Right renal pelvis (tissue), 4 donors: Measurements from ENCODE around the gene NKRF. TPM values are rescaled to one million over a fixed set of nuclear protein-coding genes. Genes with fewer than 3 reads are reported as not detected.

ENCODE experiments used
- DNase-seq, 4 donors: peaks; one replicate each; pipeline ENCODE4 v3.0.0-alpha.2; 2013; ENCODE audit warnings: low read depth in 4 of 4, low spot score in 3 of 4, missing footprints in 1 of 4
- polyA plus RNA-seq, 4 donors: library from polyadenylated mRNA; unstranded; fragments of 120-200 nt; gene quantifications; one replicate each; pipeline ENCODE4 v1.2.1, GENCODE V29; 2013; ENCODE audit not compliant: insufficient read length in 4 of 4

Gene NKRF
- polyA plus RNA-seq, 4 donors = 14.4 to 18.8 (median 16.5) TPM

DNA sequence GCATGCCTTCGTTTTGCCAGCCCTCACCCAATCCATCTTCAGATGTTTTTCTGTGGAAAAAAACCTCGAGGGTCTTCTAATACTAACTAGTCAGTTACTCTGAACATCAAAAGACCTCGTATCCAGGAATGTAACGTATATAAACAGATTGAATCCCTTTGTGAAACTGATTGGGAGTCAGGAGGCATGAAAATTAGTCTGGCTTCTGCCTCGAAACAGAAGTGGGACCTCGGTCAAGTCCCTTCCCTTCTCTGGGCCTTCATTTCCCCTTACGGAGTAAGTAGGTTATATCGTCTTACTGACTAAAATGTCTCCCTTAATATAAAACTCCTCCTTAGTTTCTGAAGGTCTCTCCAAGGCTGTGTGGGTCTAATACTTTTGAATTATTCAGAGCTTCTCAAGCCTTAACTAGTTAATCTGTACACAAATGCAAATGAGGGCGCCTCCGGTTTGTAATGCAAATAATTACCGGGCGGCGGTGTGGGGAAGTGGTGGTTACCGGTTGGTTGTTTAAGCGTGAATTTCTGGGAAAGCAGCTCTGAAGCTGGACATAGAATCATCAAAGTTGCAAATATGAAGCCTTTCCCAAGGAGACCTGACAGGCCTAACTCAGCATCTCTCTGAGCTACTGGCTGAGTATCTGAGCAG is 11.4 kb upstream of the NKRF start:
- peak in 1 of 4 donors; percentile 31 for DNase-seq

GRCh38 chrX:119614776-119615175 is 8.6 kb upstream of the NKRF start:
- no peak for DNase-seq

DNA sequence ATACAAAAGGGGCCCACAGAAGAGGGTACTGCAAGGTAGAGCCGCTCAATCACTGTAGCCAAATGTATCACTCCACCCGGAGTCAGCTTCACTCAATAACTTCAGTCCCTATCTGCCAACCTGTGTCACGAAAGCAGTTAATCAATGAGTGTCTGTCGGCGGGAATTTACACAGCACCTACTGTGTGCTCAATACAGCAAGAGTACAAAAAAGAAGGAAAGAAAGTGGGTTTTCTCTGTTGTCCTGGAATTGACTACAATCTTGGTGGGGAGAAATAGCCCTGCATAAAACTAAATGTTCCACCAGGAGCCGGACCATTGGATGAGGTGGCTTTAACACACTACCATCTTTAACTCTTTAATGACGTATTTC is 780 bp upstream of the NKRF start:
- no peak for DNase-seq

GRCh38 chrX:119605464-119606279 is 552 bp downstream of the NKRF start:
- DNase-seq = no peak

- no peak for DNase-seq
Measured at GRCh38 chrX:119604766-119605463, 1.3 kb downstream of the NKRF start.

DNA sequence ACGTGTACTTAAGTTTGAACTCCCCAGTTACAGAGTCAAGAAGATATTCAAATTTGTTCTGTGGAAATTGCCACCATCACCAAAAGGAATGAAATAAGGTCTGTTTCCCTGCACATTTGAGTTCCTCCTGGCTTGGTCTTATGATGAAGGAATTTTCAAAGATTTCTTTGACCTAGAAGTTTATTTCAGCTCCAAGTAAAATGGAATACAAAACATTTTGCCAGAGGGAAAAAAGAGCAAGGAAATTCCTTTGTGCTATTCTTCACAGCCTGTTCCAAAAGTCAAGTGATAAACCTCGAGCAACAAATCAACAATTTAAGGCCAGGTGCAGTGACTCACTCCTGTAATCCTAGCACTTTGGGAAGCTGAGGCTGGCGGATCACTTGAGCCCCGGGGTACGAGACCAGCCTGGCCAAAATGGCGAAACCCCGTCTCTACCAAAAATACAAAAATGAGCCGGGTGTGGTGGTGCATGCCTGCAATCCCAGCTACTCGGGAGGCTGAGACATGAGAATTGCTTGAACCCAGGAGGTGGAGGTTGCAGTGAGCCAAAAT is 3.4 kb downstream of the NKRF start:
- no peak for DNase-seq

- no peak for DNase-seq
Measured at GRCh38 chrX:119589810-119590209, 16.4 kb downstream of the NKRF start.

DNA sequence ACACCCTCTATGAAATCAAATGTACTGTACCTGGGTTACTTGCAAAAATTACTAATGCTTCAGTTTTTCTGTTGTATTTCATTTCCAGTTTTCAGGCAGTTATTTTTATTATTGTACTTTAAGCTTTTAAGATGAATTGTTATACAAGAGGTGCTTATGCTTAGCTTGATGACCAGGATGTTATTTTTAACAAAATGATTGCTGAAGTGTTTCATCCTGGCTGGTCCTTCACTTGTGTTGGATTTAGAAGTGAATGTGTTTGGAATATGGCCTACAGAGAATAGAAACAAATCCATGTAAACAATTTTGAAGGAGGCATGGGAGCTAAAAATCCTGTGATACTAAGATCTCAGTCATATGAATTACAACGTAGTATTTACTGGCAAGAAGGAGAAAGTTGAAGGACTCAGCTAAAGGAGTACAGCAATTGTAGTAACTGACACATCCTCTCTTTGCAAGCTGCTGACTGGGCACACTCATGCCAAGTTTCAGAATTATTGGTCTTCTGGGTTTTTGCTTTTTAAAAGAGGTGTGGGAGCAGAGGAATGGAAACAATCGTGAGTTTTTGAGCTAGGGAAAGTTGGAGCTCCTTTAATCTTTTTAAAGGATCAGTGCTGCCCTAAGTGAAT is 22.7 kb downstream of the NKRF start:
- no peak for DNase-seq

DNA sequence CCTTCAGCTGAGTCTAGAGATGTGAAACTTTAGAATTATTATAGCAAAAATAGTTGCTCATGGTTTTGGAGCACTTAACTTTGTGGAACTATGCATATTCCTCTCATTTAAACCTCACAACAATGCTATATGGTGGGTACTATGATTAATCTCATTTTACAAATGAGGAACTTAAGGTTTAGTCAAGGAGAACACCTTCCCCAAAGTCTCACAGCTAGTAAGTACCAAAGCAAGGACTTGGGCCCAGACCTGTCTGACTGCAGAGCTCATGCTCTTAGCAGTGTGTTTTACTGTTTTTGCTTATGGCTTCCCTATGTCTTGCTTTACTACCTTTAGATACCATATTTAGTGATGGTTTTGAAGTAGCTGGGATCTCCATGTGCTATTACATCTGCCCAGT is 26.8 kb downstream of the NKRF start:
- no peak for DNase-seq

DNA sequence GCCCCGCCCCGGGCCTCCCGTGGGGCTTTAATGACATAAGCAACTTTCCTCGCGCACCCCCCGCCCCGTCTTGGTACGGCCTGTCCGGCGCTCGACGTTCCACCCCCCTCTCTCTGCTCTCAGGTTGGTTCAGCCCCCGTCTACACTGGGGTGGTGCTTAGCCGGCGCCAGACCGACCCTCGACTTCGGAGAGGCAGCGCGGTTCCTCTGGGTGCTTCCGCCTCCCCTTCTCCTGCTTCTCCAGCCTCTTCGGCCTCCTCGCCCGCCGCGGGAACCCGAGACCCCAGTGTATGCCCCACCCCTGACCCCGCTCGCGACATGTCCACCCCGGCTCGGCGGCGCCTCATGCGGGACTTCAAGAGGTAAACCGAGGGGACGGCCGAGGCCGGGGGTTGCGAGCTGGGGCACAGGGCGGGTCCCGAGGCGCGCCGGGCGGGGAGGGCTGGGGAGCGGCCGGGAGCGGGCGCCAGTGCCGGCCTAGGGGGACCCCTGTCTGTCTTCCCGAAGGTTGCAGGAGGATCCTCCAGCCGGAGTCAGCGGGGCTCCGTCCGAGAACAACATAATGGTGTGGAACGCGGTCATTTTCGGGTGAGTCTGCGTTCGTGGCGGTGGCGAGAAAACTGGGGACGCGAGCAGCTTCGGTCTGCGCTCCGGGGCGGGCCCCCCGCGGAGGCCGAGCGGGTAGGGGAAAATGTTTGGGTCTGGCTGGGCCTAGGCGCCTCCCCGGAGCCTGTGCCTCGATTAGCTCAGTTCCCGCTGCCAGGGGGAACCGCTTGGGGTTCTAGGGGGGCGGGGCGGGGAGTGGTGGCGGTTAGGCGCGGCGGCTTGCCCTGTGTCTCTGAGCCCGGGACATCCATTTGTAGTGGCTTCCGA is 31.6 kb downstream of the NKRF start, which contains the start of gene UBE2A:
Gene UBE2A, plus strand, starts transcription at position 170 of the 873 bp plus-strand sequence. Its CDS starts 149 bp downstream, at position 319.
- DNase-seq = peak; percentile 68 to 83 (median 78)

DNA sequence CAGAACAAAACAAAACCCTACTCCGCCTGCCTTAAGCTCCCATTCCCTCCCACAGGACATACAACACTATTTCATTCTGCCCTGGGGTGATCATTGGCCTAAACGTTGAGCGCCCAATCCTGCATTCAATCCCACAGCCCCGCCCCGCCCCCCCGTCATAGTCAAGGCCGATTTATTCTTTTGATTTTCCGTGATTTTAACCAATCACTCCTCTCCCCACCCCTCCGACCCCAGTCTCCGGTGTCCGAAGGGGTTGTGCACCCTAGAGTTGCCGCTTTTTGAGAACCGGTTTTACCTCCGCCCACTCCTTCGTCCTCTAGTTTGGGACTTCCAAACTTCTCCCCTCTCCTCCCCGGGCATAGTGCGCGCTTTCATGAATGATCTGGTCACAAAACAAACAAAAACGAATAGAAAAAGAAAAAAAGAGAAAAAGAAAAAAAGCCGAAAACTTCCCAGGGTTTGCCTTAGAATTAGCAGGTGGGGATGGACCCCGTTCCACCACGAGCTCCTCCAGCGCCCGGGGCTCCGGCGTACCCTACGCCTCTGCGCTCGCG is 32.3 kb downstream of the NKRF start:
- DNase-seq = no peak

DNA sequence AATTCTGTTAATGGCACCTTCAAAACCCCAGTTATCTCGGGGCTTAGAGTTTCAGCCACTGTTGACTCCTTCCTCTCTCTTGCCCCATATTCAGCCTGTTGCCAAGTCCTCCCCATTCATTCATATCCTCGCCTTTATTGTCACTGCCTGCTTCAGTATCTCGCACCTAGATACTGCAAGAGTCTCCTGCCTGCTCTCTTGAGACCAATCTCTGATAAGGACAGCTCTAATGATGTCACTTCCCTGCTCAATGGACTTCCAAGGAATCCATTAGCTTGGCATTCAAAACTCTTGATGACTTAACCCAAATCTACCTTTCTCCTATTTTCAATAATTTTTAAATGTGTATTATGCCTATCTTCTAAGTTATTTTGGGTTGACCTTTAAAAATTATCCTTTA is 33.0 kb downstream of the NKRF start:
- no peak for DNase-seq

GRCh38 chrX:119570351-119570835 is 35.8 kb downstream of the NKRF start:
- DNase-seq = no peak

DNA sequence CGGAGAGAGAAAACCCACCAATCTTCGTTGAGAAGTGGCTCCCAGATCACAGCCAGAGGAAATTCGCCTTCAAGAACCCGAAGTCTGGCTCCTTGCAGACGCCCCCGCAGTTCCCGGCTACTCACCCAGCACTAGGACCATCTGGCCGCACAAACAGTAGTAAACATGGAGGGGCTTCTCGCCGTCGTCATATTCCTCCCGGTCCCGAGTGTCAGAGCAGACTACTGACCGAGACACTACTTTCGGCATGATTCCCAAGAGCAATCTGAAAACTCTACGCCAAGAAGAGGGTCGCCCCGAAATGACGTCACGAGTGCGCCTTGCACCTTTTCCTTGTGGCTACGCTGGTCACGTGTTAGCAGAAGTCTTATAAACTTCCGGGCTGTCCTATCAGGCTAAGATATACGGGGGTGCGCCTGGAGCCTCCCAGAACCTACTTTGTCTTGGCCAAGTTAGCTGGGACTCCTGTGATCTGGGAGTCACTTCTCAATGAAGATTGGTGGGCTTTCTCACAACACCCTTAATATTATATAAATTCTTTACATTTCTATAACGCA is 41.0 kb downstream of the NKRF start, which contains the start of gene STEEP1:
Gene STEEP1, minus strand, starts transcription at position 303 of the 557 bp plus-strand sequence. Its CDS starts 54 bp downstream, at position 249.
- peak; percentile 78 to 82 (median 82) for DNase-seq

DNA sequence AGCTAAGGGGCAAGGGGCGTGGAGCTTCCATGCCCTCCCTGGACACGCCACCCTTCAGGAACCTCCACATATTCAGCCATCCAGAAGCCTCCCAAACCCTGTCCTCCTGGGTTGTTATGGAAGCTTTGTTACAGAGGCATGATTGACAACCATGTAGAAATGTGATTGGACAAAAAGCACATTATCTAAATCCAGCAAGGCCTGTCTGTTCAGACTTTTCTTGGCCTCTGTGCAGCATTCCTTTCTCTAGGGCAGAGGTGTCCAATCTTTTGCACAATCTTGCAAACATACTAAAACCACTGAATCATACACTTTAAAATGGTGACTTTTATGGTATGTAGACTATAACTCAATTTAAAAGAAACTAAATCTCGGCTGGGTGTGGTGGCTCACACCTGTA is 53.7 kb downstream of the NKRF start:
- no peak for DNase-seq

- DNase-seq = no peak
Measured at GRCh38 chrX:119549327-119550016, 56.8 kb downstream of the NKRF start.

DNA sequence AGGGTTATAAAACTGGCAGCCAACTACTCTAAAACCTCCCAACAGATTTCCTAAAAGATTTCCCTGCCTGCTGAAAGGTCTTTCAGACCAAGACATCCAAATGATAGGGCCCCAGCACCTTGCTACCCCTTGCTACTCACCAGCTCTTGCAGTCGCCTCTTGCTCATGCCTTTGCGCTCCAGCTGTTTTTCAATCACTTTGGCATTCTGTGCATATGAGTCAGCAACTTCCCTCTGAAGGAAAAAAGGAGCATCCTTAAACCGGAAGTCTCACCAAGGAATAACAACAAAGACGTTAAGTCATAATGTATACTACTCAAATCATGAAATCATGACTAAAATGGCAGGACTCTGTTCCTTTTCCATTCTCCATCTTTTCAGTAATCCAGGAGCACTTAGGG is 65.0 kb downstream of the NKRF start:
- no peak for DNase-seq

GRCh38 chrX:119539872-119540271 is 66.4 kb downstream of the NKRF start:
- no peak for DNase-seq
